ENCODE results near the gene RASGEF1C.

Gene RASGEF1C

GRCh38 chr5:180052211-180052818 lies 156.7 kb downstream of the RASGEF1C start:
- DNase-seq (ENCODE audit: low read depth in 2 of 2) = no peak
